Measurements from ENCODE around the gene CA5B.
"Not testable (repeated sequence)": the region's sequence is repeated elsewhere in the genome, so short reads cannot be mapped to it uniquely, and the experiment has no call there.

CA5B gene

DNA sequence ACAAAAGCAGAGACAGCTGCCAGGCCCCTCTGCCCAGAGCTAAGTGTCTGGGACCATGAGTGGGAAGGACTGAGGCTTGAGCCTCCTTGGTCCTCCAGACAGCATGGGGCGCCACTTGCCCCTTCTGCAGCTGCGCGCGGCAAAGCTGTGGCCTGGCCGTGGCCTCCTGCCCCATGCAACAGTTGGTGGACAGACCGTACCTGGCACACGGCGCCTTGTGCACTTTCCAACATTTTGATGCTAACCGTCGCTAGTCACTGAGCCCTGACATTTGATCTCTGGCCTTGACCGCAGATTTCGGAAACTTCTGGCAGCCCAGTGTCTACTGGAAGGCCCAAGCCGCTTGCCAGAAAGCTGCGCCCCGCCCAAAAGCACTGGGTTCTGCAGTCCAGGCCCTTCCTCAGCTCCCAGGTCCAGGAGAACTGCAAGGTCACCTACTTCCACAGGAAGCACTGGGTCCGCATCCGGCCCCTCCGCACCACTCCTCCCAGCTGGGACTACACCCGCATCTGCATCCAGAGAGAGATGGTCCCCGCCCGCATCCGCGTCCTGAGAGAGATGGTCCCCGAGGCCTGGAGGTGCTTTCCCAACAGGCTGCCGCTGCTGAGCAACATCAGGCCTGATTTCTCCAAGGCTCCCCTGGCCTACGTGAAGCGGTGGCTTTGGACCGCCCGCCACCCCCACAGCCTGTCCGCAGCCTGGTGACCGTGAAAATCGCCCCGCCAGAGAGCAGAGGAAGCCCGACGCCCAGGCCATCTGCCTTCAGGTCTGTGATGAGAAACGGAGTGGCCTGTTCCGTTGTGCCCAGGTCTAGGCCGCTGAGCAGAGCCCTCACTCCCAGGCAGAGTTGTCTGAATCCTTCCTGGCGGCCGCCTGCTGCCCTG lies 35.3 kb upstream of the CA5B start:
- no peaks in the 10 kb centered on the region for H3K9me2 ChIP-seq (replicated peaks; ENCODE audit: control insufficient read depth, low read length)
- H3K27me3 ChIP-seq (ENCODE audit: control insufficient read depth, low read length), result no peaks in the 10 kb centered on the region
- H3K79me2 ChIP-seq (ENCODE audit: control insufficient read depth, low read length), result no peaks in the 10 kb centered on the region
- no peaks in the 10 kb centered on the region for H4K20me1 ChIP-seq (ENCODE audit: control insufficient read depth, insufficient read depth, low read depth, low read length)
- H3K9me3 ChIP-seq (ENCODE audit: control insufficient read depth, insufficient read depth, low read length), result no peaks in the 10 kb centered on the region
- no peak overlapping the region for H3K4me2 ChIP-seq (ENCODE audit: low read length)
- H3K36me3 ChIP-seq (ENCODE audit: control insufficient read depth, low read length), result no peaks in the 10 kb centered on the region
- H3K4me1 ChIP-seq (ENCODE audit: control insufficient read depth, low read length), result no peaks in the 10 kb centered on the region
- H3K4me3 ChIP-seq (ENCODE audit: low read length), result no peak overlapping the region
- H3F3A ChIP-seq (ENCODE audit: control insufficient read depth, insufficient read depth), result no peaks in the 10 kb centered on the region
- no peak overlapping the region for H3K27ac ChIP-seq (ENCODE audit: low read depth, low read length)
- TF ChIP-seq, protein P1, sequence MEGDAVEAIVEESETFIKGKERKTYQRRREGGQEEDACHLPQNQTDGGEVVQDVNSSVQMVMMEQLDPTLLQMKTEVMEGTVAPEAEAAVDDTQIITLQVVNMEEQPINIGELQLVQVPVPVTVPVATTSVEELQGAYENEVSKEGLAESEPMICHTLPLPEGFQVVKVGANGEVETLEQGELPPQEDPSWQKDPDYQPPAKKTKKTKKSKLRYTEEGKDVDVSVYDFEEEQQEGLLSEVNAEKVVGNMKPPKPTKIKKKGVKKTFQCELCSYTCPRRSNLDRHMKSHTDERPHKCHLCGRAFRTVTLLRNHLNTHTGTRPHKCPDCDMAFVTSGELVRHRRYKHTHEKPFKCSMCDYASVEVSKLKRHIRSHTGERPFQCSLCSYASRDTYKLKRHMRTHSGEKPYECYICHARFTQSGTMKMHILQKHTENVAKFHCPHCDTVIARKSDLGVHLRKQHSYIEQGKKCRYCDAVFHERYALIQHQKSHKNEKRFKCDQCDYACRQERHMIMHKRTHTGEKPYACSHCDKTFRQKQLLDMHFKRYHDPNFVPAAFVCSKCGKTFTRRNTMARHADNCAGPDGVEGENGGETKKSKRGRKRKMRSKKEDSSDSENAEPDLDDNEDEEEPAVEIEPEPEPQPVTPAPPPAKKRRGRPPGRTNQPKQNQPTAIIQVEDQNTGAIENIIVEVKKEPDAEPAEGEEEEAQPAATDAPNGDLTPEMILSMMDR (IDR thresholded peaks at IDR 0.05; ENCODE audit: low read depth, low read length, poor library complexity, severe bottlenecking), result no peak
- no peak for TF ChIP-seq EZH2phosphoT487 (IDR thresholded peaks at IDR 0.05; ENCODE audit: borderline replicate concordance, low read length)

GRCh38 chrX:15703809-15704208 lies 34.3 kb upstream of the CA5B start:
- not testable (repeated sequence) for H3K9me2 ChIP-seq (replicated peaks; ENCODE audit: control insufficient read depth, low read length); H3F3A ChIP-seq (ENCODE audit: control insufficient read depth, insufficient read depth); H3K4me1 ChIP-seq (ENCODE audit: control insufficient read depth, low read length); H3K36me3 ChIP-seq (ENCODE audit: control insufficient read depth, low read length); H3K27ac ChIP-seq (ENCODE audit: low read depth, low read length); H3K4me2 ChIP-seq (ENCODE audit: low read length); H3K4me3 ChIP-seq (ENCODE audit: low read length); H3K27me3 ChIP-seq (ENCODE audit: control insufficient read depth, low read length); H3K9me3 ChIP-seq (ENCODE audit: control insufficient read depth, insufficient read depth, low read length); H3K79me2 ChIP-seq (ENCODE audit: control insufficient read depth, low read length); H4K20me1 ChIP-seq (ENCODE audit: control insufficient read depth, insufficient read depth, low read depth, low read length)

DNA sequence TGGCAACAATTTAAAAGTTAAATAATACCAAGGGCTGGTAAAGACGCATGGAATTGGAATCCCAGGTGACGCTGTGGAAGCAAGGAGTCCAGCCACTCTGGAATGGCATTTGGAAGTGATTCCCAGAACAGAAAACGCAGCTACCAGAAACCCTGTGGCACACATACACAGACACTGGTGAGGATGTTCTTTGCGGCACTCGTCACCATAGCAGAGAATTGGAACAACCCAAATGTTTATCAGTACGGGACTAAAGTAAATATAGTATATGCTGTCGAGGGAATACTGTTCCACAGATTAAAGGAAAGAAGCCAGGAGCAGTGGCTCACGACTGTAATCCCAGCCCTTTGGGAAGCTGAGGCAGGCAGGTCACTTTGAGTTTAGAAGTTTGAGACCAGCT lies 33.8 kb upstream of the CA5B start:
- H3F3A ChIP-seq (ENCODE audit: control insufficient read depth, insufficient read depth); H4K20me1 ChIP-seq (ENCODE audit: control insufficient read depth, insufficient read depth, low read depth, low read length); H3K27ac ChIP-seq (ENCODE audit: low read depth, low read length); H3K4me1 ChIP-seq (ENCODE audit: control insufficient read depth, low read length); H3K9me3 ChIP-seq (ENCODE audit: control insufficient read depth, insufficient read depth, low read length); H3K79me2 ChIP-seq (ENCODE audit: control insufficient read depth, low read length); H3K36me3 ChIP-seq (ENCODE audit: control insufficient read depth, low read length); H3K27me3 ChIP-seq (ENCODE audit: control insufficient read depth, low read length); H3K9me2 ChIP-seq (replicated peaks; ENCODE audit: control insufficient read depth, low read length); H3K4me2 ChIP-seq (ENCODE audit: low read length); H3K4me3 ChIP-seq (ENCODE audit: low read length): not testable (repeated sequence)

DNA sequence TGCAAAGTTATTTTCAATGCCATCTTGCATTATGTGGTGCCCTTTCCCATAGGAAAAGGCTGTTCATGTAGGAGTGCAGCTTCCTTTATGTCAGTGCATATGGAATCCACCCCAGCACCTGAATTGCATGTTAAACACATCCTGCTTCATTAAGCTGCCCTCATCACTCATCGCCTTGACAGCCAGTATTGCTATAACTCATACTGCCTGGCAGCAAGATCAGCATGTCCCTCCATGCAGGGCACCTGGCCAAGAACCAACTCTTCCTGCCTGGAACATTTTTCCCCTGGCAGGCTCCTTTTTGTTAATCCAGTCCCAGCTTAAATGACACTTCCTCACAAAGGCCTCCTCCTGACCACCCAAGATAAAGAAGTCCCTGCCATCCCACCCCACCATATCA lies 23.5 kb upstream of the CA5B start:
- H3F3A ChIP-seq (ENCODE audit: control insufficient read depth, insufficient read depth), result no peaks in the 10 kb centered on the region
- no peaks in the 10 kb centered on the region for H3K27me3 ChIP-seq (ENCODE audit: control insufficient read depth, low read length)
- H3K4me2 ChIP-seq (ENCODE audit: low read length), result no peak overlapping the region
- H3K4me1 ChIP-seq (ENCODE audit: control insufficient read depth, low read length), result no peaks in the 10 kb centered on the region
- H3K27ac ChIP-seq (ENCODE audit: low read depth, low read length), result no peak overlapping the region
- TF ChIP-seq EZH2phosphoT487 (IDR thresholded peaks at IDR 0.05; ENCODE audit: borderline replicate concordance, low read length), result no peak
- TF ChIP-seq, protein P1 (IDR thresholded peaks at IDR 0.05; ENCODE audit: low read depth, low read length, poor library complexity, severe bottlenecking), result no peak
- H3K9me3 ChIP-seq (ENCODE audit: control insufficient read depth, insufficient read depth, low read length), result no peaks in the 10 kb centered on the region
- no peaks in the 10 kb centered on the region for H3K79me2 ChIP-seq (ENCODE audit: control insufficient read depth, low read length)
- no peaks in the 10 kb centered on the region for H3K36me3 ChIP-seq (ENCODE audit: control insufficient read depth, low read length)
- H3K4me3 ChIP-seq (ENCODE audit: low read length), result no peak overlapping the region
- H3K9me2 ChIP-seq (replicated peaks; ENCODE audit: control insufficient read depth, low read length), result no peaks in the 10 kb centered on the region
- H4K20me1 ChIP-seq (ENCODE audit: control insufficient read depth, insufficient read depth, low read depth, low read length), result no peaks in the 10 kb centered on the region

All from DOHH2 (cell line).